ENCODE results near the gene S100A4. TPM values are rescaled to one million over a fixed set of nuclear protein-coding genes. Genes with fewer than 3 reads are reported as not detected.

Gene S100A4
- total RNA-seq, 6 experiments from 2014 or later = 7.6 to 21.6 (median 14.0) TPM

GRCh38 chr1:153505576-153505975 lies 40.0 kb downstream of the S100A4 start:
- Histone ChIP-seq H3K27ac (no peak overlapping the region), H3K4me3 (no peak overlapping the region), H3K4me1 (peaks cover 0 to 8% (median 2%) of the 10 kb centered on the region in 4 donors), H3K9me3 (no peaks in the 10 kb centered on the region), H3K36me3 (no peaks in the 10 kb centered on the region), H3K27me3 (no peaks in the 10 kb centered on the region)
- no peak for TF ChIP-seq POLR2A (IDR thresholded peaks at IDR 0.05)
- intact Hi-C loops (cut with DNase I) = no loop called here
- ATAC-seq (no peak), DNase-seq (no peak)
- WGBS (ENCODE audit: insufficient coverage, low coverage, low lambda C conversion rate, missing lambda C conversion rate) = 79% methylated on average over 1 of the region's 1 CpG

GRCh38 chr1:153503766-153504165 lies 41.8 kb downstream of the S100A4 start:
- 63% methylated on average over 3 of the region's 3 CpGs for WGBS (ENCODE audit: insufficient coverage, low coverage, low lambda C conversion rate, missing lambda C conversion rate)
- DNase-seq = no peak
- intact Hi-C loops (cut with DNase I) = no loop called here

GRCh38 chr1:153498746-153499145 lies 46.9 kb downstream of the S100A4 start:
- WGBS (ENCODE audit: insufficient coverage, low coverage, low lambda C conversion rate, missing lambda C conversion rate) = 0% methylated on average over 2 of the region's 2 CpGs
- no peaks in the 10 kb centered on the region for H3K36me3 ChIP-seq
- intact Hi-C loops (cut with DNase I) = no loop called here
- no peak overlapping the region for H3K27ac ChIP-seq
- no peaks in the 10 kb centered on the region for H3K27me3 ChIP-seq
- H3K4me1 ChIP-seq = no peaks in the 10 kb centered on the region
- DNase-seq = no peak
- ATAC-seq = no peak
- no peak for TF ChIP-seq CTCF (IDR thresholded peaks at IDR 0.05)
- no peak for TF ChIP-seq POLR2A (IDR thresholded peaks at IDR 0.05)
- no peaks in the 10 kb centered on the region for H3K9me3 ChIP-seq
- no peak overlapping the region for H3K4me3 ChIP-seq

More at GRCh38 chr1:153503766-153504165, 41.8 kb downstream of the S100A4 start:
- Histone ChIP-seq H3K27ac (no peak overlapping the region), H3K9me3 (no peaks in the 10 kb centered on the region), H3K4me1 (peaks cover 0 to 8% (median 2%) of the 10 kb centered on the region in 4 donors), H3K27me3 (no peaks in the 10 kb centered on the region), H3K4me3 (no peak overlapping the region), H3K36me3 (no peaks in the 10 kb centered on the region)
- TF ChIP-seq CTCF (IDR thresholded peaks at IDR 0.05) (no peak), POLR2A (IDR thresholded peaks at IDR 0.05) (no peak)
- no peak for ATAC-seq

- no peaks in the 10 kb centered on the region for H3K4me1 ChIP-seq
- intact Hi-C loops (cut with DNase I) = no loop called here
- H3K36me3 ChIP-seq = no peaks in the 10 kb centered on the region
- H3K9me3 ChIP-seq = no peaks in the 10 kb centered on the region
- WGBS (ENCODE audit: insufficient coverage, low coverage, low lambda C conversion rate, missing lambda C conversion rate) = 57% methylated on average over 3 of the region's 6 CpGs
- H3K4me3 ChIP-seq = no peak overlapping the region
- H3K27me3 ChIP-seq = no peaks in the 10 kb centered on the region
- ATAC-seq (peak in 1 of 4 donors; percentile 14), DNase-seq (no peak)
- TF ChIP-seq POLR2A (IDR thresholded peaks at IDR 0.05) (no peak), CTCF (IDR thresholded peaks at IDR 0.05) (no peak)
- no peak overlapping the region for H3K27ac ChIP-seq
Observed at GRCh38 chr1:153495536-153495935, 50.1 kb downstream of the S100A4 start.

- no peaks in the 10 kb centered on the region for H3K4me1 ChIP-seq
- DNase-seq (peak; percentile 73 to 74 (median 73)), ATAC-seq (peak; percentile 70 to 77 (median 71))
- H3K9me3 ChIP-seq = no peaks in the 10 kb centered on the region
- H3K27ac ChIP-seq = no peak overlapping the region
- TF ChIP-seq CTCF (IDR thresholded peaks at IDR 0.05) (peak; percentile 82 to 91 (median 89)), POLR2A (IDR thresholded peaks at IDR 0.05) (no peak)
- WGBS (ENCODE audit: insufficient coverage, low coverage, low lambda C conversion rate, missing lambda C conversion rate) = 33% methylated on average over 3 of the region's 6 CpGs
- intact Hi-C loops (cut with DNase I) = loop anchor here (5.0 kb wide), 2 partner anchors 143 to 148 kb away; partner anchors contain the start of gene PGLYRP4 (in 1 of the 2)
- no peaks in the 10 kb centered on the region for H3K36me3 ChIP-seq
- H3K27me3 ChIP-seq = no peaks in the 10 kb centered on the region
- no peak overlapping the region for H3K4me3 ChIP-seq
Observed at GRCh38 chr1:153494976-153495535, 50.5 kb downstream of the S100A4 start.

Other genes starting within 250 kb of the S100A4 start
- gene PGLYRP3, start 232.9 kb downstream of the S100A4 start, total RNA-seq = not detected
- gene PGLYRP4, start 197.0 kb downstream of the S100A4 start, total RNA-seq = not detected
- gene S100A9, start 188.0 kb downstream of the S100A4 start, total RNA-seq = 10 to 100 TPM; 34.3 to 96.8 (median 64.5) TPM
- 1 to 10 TPM; 1.5 to 3.8 (median 3.0) TPM for gene S100A12, start 170.2 kb downstream of the S100A4 start, total RNA-seq
- 10 to 100 TPM; 16.0 to 47.4 (median 30.0) TPM for gene S100A8, start 154.7 kb downstream of the S100A4 start, total RNA-seq
- not detected for gene S100A7A, start 129.3 kb downstream of the S100A4 start, total RNA-seq
- not detected for gene S100A7, start 85.2 kb downstream of the S100A4 start, total RNA-seq
- 10 to 100 TPM in 5 of 6 experiments, 1 to 10 TPM in 1; 6.6 to 24.0 (median 12.0) TPM for gene S100A6, start 9.8 kb downstream of the S100A4 start, total RNA-seq
- not detected for gene S100A5, start 4.9 kb downstream of the S100A4 start, total RNA-seq
- under 1 TPM in 1 of 6 experiments, not detected in 5; 0.29 TPM for gene S100A3, start 3.5 kb upstream of the S100A4 start, total RNA-seq
- not detected for gene S100A2, start 20.0 kb upstream of the S100A4 start, total RNA-seq
- 100 to 1,000 TPM in 2 of 6 experiments, 10 to 100 TPM in 4; 55.9 to 151 (median 71.8) TPM for gene S100A16, start 67.3 kb upstream of the S100A4 start, total RNA-seq
- 10 to 100 TPM in 2 of 6 experiments, 1 to 10 TPM in 4; 1.8 to 14.0 (median 5.2) TPM for gene S100A14, start 70.5 kb upstream of the S100A4 start, total RNA-seq
- 10 to 100 TPM; 10.4 to 24.5 (median 21.9) TPM for gene S100A13, start 81.7 kb upstream of the S100A4 start, total RNA-seq
- 1 to 10 TPM in 3 of 6 experiments, under 1 TPM in 3; 0.40 to 2.1 (median 1.0) TPM for gene S100A1, start 82.6 kb upstream of the S100A4 start, total RNA-seq
- gene CHTOP, start 88.3 kb upstream of the S100A4 start, total RNA-seq = 10 to 100 TPM; 21.9 to 29.7 (median 26.0) TPM
- 10 to 100 TPM; 14.6 to 33.2 (median 18.0) TPM for gene SNAPIN, start 112.9 kb upstream of the S100A4 start, total RNA-seq
- 10 to 100 TPM; 30.2 to 55.9 (median 38.7) TPM for gene ILF2, start 125.2 kb upstream of the S100A4 start, total RNA-seq
- 10 to 100 TPM in 1 of 6 experiments, 1 to 10 TPM in 5; 5.0 to 14.4 (median 5.7) TPM for gene NPR1, start 132.9 kb upstream of the S100A4 start, total RNA-seq
- 10 to 100 TPM; 16.5 to 29.1 (median 22.6) TPM for gene INTS3, start 182.2 kb upstream of the S100A4 start, total RNA-seq
- 10 to 100 TPM; 25.4 to 50.4 (median 36.9) TPM for gene SLC27A3, start 229.6 kb upstream of the S100A4 start, total RNA-seq